Renal pelvis (tissue), 4 donors: ENCODE results near the gene NR1D2. TPM values are rescaled to one million over a fixed set of nuclear protein-coding genes. Genes with fewer than 3 reads are reported as not detected.
"Not testable (repeated sequence)": the region's sequence is repeated elsewhere in the genome, so short reads cannot be mapped to it uniquely, and the experiment has no call there.

ENCODE experiments used
- DNase-seq: peaks from one replicate; pipeline ENCODE4 v3.0.0-alpha.2; 2013
- polyA plus RNA-seq, 3 donors: library from polyadenylated mRNA; unstranded; fragments of 120-200 nt; gene quantifications; one replicate each; pipeline ENCODE4 v1.2.1, GENCODE V29; 2013; ENCODE audit not compliant: insufficient read length in 3 of 3

NR1D2 gene
- polyA plus RNA-seq, 3 donors, result 32.0 to 43.7 (median 39.6) TPM

DNA sequence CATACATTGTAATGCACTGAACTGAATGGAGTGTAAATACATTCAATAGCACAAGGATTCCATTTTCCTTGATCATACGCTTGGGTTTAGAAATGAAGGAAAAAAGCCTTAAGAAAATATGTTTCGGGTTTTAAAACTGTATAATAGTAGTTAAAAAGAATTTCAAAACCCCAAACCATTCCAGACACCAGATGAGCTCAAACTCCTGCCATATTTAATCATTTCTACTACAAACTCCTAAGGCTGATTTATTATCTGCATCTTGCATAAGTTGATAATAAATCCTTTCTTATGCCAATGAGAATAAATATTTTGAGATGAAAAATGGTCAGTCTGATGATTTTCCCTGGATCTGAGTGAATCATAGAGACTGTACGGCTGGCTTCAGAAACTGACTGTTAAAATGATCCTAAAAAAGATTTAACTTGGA, 51.0 kb downstream of the NR1D2 start:
- DNase-seq, result no peak

- DNase-seq, result peak; percentile 66
Measured at GRCh38 chr3:23999012-23999641, 54.0 kb downstream of the NR1D2 start.

GRCh38 chr3:24002129-24002528, 57.0 kb downstream of the NR1D2 start:
- DNase-seq, result no peak

DNA sequence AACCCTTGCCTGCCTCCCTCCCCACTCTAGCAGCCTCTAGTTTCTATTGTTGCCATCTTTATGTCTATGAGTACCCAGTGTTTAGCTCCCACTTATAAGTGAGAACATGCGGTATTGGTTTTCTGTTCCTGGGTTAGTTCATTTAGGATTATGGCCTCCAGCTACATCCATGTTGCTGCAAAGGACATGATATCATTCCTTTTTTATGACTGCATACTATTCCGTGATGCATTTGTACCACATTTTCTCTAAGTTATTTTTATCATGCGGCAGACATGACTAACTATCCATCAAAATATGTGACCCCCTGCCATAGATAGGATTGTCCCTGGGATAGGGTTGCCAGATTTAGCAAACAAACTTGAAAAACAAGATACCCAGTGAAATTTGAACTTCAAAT, 58.4 kb downstream of the NR1D2 start:
- no peak for DNase-seq

DNA sequence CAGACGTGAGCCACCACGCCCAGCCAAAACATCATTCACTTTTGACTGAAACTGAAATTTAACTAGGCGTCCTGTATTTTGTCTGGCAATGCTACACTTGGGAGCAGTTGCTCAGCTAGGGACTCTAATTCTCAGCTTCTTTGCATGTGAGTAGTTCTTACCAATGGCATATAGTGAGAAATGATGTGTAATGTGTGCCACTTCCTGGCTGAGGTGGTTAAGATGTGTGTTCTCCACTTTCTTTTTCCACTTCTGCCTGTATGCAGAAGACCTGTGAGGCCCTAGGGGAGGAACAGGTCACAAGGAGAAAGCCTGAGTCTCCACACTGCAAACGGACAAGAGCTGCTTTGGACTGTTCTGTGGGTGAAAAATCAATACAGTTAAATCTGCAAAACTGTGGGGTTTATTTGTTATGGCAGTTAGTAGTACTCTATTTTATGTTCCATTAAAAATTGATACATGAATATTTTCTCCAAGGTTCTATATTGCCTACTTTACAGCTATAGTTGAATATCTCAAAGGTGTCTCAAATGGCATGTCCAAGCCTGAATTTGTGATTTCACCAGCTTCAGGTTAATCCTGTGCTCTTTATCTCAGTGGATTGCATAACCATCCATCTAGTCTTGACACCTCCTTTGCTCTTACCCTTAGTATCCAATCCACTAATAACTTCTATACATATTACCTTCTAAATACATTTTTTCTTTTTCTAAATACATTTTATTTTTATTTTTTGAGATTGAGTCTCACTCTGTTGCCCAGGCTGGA, 59.3 kb downstream of the NR1D2 start:
- no peak for DNase-seq

GRCh38 chr3:24005669-24006068, 60.6 kb downstream of the NR1D2 start:
- DNase-seq, result no peak

- not testable (repeated sequence) for DNase-seq
Measured at GRCh38 chr3:24010834-24011233, 65.7 kb downstream of the NR1D2 start.

GRCh38 chr3:24012589-24013269, 67.6 kb downstream of the NR1D2 start:
- DNase-seq, result no peak

DNA sequence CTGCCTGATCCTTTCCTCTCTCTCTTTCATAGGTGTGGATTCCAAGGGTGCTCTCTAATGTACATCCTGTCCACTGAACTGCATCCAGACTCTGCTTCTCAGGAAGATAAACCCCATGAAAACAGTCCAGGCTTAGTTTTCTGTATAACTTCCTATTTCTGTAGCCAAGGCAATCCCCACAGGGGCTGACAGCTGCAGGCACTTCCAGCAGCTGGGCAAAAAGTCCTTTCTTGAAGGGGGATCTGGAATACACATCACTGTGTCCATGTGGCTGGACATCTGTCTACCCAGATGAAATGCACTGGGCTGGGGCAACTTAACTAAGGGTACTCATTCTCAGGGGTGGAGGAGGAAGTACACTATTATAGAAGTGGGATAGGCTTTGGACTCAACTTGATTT, 72.2 kb downstream of the NR1D2 start:
- DNase-seq, result no peak

GRCh38 chr3:24018784-24019570, 73.9 kb downstream of the NR1D2 start:
- DNase-seq, result no peak

GRCh38 chr3:24019585-24019984, 74.5 kb downstream of the NR1D2 start:
- no peak for DNase-seq

DNA sequence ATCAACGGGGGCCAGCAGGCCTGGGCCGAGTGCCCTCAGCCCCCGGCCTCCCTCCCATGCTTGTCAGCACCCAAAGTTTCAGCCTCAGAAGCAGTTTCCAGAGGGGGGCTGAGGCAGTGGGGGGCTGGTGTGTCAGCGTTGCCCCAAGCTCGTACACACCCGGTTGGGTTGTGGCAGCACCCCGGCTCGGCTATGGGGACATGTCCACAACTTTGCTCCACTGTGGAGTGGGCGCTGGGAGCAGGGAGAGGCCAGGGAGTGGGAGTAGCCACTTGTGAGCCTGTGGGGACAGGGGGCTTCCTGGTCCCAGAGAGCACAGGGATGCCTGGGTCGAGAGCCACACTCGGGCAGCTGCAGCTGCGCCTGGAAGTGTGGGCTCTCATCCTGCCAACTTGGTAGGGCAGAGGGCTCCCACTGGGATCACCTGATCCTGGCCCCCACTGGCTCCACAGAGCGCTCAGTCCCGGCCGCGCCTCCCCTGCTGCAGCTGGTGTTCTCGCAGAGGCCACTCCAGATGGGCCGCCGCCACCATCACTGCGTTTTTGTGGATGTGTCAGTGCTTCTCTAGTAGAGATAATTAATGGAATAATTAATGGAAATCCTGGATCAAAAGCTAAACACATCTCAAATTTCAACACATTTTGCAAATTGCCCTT, 75.1 kb downstream of the NR1D2 start:
- no peak for DNase-seq

DNA sequence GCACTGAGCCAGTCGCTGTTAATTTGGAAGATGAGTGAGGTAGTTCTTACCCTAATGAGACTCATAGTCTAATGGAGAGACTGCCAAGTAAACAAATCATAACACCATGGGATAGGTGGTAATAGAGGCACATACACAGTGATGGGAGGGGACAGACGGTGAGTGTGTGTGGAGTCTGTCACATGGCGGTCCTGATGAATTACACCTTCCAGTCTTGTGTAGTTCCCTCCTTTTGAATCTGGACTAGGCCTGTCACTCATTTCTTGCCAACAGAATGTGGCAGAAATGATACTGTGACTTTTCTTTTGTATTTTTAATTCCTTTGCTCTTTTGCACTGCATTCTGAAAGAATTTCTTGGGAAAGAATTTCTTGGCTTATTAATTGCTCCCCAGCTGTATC, 78.1 kb downstream of the NR1D2 start:
- DNase-seq, result no peak

DNA sequence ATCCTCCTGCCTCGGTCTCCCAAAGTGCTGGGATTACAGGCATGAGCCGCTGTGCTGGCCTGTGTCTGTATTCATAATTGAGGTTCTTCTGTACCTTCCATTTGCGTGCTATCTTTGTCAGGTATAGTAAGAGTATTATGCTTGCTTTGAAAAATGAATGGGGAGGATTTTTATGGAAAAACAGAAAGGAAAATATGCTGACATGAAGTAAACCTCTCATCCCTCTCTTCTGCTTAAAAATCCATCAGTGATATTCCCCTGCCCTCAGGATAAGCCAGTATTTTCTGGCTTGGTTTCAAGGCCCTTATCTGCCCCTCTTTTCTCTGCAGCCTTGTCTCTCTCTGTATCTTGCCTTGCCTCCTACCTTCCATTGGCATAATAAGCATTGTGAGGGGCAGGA, 80.7 kb downstream of the NR1D2 start:
- no peak for DNase-seq

GRCh38 chr3:24026665-24027064, 81.6 kb downstream of the NR1D2 start:
- not testable (repeated sequence) for DNase-seq

DNA sequence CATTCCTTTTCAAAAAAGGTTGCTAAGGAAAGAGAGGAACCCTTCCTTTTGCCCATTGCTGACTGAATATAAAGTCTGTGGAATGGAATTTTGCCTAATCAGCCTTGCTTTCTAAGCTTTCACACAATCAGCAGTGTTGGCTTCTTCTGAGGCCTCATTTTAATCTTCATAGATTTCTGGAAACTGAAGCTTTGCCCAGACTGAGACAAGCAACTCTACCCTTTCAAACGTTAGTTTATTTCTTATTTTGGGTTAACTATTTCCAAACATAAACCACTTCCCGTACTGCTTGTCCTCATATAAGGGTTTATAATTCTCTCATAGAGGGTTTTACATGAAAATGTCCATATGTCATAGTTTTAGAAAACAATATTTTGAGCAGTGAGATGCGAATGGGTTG, 82.9 kb downstream of the NR1D2 start:
- DNase-seq, result no peak

Other genes with a start within 250 kb of the NR1D2 start
- 100 to 1,000 TPM; 135 to 142 (median 142) TPM for gene UBE2E1, start 139.3 kb upstream of the NR1D2 start, polyA plus RNA-seq
- gene NKIRAS1, start 28.3 kb upstream of the NR1D2 start, polyA plus RNA-seq, result 10 to 100 TPM; 14.0 to 20.1 (median 15.2) TPM
- 1,000 to 10,000 TPM; 1,937 to 2,361 (median 2,318) TPM for gene RPL15, start 28.2 kb upstream of the NR1D2 start, polyA plus RNA-seq